GM19025 (cell line): ENCODE measurements around the gene SSU72.
"Not testable (repeated sequence)": the region's sequence is repeated elsewhere in the genome, so short reads cannot be mapped to it uniquely, and the experiment has no call there.

Source experiments
- ATAC-seq: cut with Tn5 transposase; IDR thresholded peaks from one replicate; pipeline ENCODE4 v1.9.1; 2021; ENCODE audit warnings: mild to moderate bottlenecking, low read depth, moderate library complexity; ENCODE audit not compliant: unreplicated experiment

The SSU72 gene

DNA sequence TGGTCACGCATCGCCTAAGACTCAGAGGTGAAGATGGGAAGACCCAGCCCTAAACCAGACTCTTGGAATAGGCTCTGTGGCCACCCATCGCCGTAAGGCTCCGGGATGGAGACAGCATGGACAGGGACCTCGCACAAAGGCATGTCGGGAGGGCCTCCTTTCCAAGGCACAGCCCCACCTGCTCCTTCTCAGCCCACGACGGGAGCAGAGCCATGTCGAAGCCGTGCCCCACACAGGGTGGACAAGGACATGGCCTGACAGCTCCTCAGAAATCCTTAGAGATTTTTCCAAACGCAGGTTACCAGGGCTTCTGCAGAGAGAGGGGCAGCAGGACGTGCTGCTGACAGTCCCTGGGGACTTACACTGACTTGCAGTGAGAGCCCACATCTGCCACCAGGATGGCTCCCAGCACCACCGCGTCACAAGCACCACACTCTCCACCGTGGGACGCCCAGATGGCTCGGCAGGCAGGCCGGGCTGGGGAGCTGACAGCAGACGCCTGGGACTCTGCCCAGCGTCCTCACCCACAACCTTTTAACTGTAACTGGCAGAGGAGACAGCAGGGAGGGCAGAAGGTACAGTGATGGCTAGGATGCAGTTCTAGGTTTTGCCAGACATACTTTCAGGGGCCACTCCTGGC lies 12.0 kb downstream of the SSU72 start:
- ATAC-seq, result no peak

DNA sequence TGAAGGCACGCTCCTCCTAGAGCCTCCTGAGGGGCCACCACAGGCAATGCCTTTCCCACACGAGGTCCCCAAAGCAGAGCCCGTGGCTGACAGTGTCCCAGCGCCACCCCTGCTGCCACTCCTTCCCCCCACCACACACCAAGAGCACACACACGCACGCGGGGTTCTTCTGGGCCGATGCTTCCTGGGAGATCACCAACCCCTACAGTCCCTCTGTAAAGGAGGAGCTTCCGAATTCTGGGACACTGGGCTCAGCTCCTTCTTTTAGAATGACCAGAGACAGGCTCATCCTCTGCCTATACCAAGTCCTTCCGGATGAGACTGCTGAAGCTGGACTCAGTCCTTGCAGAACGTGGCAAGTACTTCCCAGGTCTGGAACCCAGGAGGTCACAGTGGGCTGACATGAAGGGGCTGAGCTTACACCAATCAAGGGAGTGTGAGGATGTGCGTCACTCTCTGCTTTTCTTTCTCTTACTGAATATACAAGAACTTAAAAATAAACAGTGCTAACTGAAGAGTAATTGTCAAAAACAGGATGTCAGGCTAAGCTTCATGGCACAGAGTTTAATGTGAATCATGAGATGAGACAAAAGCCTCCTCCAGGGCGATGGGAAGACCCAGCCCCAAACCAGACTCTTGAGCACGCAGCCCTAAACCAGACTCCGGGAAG lies 12.7 kb downstream of the SSU72 start:
- ATAC-seq, result no peak

DNA sequence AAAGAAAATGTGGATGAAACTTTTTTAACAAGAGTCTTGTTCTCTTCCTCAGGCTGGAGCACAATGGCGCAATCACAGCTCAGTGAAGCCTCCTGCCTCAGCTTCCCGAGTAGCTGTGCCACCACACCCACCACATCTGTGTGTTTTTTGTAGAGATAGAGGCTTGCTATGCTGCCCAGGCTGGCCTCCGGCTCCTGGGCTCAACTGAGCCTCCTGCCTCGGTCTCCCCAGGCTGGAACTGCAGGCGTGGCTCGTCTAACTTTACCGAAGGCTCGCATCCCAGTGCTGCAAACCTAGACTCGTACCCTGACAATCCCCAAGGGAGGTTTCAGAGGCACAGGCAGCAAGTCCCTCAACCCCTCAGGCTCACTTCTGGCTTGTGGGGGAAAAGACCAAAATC lies 14.5 kb downstream of the SSU72 start:
- ATAC-seq, result no peak

DNA sequence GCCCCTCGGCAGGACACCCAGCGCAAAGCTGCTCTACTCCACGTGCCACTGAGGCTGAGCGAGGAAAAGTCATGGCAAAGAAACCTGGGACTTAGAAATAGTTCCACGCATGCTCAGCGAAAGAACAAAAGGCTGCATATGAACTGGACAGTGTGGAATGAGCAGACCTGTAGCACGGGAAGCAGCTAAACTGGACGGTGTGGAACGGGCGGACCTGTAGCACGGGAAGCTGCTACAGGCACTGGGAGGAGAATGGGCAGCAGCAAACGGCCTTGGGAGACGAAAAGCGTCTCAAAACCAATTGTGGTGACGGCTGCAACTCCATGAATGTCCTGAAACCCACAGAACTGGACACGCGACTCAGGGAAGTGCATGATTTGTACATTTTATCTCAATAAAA lies 15.6 kb downstream of the SSU72 start:
- no peak for ATAC-seq

DNA sequence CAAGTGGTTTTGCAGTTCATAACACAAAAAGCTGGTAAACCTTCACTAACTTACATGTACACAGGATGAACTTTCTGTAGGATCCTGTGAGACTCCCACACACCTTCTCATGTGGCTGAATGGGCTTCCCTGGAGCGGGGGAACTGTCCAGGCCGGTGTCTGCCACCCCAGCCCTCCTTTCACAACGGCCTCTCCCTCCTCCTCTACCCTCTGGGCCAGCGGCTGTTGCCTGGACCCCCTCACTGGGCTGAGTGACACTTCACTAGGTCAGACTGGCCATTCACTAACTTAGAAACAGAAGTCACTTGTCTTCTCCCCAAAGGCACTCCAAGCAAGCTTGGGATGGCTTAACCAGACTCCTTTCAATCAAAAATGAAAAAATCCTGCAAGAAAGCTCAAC lies 16.1 kb downstream of the SSU72 start:
- no peak for ATAC-seq

DNA sequence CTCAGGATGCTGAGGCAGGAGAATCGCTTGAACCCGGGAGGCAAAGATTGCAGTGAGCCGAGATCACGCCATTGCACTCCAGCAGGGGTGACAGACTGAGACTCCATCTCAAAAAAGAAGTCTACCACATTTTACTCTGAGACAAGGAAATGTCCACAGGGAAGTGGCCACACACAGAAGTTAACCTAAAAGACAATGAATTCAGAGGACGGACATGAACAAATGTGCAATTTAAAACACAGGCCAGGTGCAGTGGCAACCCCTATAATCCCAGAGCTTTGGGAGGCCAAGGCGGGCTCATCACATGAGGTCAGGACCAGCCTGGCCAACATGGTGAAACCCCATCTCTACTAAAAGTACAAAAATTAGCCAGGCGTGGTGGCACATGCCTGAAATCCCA lies 17.0 kb downstream of the SSU72 start:
- not testable (repeated sequence) for ATAC-seq

DNA sequence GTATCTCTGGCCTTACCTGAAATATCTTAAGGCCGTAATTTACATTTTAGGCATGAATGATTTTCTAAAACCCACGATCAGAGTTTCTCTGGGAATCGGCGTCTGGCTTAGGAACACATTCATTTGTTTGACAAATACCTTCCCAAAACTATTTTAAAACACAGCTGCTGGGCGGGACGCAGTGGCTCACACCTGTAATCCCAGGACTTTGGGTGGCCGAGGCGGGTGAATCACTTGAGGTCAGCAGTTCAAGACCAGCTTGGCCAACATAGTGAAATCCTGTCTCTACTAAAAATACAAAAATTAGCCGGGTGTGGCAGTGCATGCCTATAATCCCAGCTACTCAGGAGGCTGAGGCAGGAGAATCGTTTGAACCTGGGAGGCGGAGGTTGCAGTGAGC lies 17.7 kb downstream of the SSU72 start:
- not testable (repeated sequence) for ATAC-seq

DNA sequence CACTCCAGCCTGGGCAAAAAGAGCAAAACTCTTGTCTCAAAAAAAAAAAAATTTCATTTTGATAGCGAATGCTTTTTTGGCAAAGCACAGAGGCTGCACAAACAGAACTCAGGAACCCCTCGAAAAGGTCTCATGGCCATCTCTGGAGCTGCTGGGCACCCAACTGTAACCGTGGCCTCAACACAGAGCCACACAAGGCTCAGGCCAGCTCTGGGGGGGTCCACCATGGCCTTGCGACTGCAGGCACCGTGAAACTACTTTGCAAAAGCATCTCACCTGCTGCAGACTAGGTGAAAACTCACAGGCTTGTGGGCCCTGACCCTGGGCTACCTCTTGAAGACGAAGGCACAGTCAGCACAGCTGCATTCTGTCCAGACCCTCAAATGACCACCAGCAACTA lies 18.2 kb downstream of the SSU72 start:
- ATAC-seq, result no peak

DNA sequence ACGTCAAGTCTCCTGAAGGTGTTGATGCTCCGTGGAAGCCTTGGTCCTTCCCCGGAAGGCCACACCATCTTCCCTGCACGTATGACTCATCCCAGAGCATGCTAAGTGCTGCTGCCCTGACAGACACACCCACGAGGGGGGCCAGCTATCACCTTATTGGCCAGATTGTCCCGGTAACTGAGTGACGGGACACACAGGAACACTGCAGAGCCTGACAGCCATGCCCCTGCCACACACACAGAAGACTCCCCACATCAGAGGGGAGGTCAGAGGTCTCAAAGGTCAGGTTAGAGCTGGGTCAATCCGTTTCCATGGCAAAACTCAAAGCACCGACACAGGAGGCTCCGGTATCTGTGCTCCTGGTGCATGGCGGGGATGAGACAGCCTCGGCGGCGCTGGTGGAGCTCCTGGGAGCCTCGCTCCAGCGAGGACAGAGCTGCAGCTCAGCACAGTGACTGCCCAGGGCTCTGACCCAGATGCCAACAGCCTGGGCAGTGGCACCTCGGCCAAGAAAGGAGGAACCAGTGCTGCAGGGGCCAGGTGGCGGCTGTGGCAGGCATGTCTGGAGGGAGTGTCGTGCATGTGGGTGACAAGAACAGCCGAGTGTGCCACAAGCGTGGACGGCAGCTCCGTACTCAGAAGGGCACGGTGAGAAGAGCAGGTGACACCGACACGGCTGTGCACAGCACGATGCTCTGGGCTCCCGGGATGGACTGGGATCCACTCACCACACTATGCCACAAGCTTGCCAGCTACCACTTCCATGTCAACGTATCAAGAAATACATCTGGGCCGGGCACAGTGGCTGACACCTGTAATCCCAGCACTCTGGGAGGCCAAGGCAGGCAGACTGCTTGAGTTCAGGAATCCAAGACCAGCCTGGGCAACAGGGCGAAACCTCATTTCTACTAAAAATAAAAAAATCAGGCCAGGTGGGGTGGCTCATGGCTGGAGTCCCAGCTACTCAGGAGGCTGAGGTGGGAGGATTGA lies 19.4 kb downstream of the SSU72 start:
- ATAC-seq, result no peak

DNA sequence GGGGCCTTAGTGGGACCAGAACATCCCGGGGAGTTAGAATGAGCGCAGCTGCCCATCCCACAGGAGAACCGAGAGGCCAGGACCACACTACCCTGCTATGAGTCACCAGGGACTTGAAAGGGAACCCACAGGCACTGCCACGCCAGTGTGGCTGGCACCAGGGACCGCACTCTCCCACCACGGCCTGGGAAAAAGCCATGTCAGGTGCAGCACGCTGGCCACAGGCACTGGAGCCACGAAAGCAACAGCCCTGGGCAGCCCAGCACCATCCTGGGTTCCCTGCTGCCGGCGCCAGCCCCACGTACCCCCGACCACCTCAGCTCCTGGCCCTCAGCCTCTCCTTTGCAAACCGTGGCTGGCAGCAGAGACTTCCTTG lies 20.1 kb downstream of the SSU72 start:
- no peak for ATAC-seq

DNA sequence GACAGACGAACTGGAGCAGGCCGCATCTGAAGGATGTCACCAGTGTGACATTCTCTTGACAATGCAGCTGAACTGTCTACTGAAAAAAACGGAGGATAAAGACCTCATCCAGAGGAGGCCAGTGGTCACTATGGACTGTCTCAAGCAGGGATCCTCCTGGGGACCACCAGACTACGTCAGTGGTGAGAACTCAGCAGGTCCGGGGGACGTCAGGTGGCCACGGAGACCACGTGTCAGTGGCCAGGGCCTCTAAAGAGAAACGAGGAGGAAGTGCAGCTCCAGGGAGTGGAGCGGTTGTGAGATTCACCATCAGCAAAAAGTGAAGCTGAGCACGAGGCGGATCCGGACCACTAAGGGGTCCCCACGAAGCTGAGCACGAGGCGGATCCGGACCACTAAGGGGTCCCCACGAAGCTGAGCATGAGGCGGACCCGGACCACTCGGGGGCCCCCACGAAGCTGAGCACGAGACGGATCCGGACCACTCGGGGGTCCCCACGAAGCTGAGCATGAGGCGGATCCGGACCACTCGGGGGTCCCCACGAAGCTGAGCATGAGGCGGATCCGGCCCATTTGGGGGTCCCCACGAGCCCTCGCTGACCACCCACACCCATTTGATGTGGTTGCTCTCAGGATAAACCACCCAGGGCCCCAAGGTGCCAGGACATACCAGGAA lies 20.7 kb downstream of the SSU72 start:
- no peak for ATAC-seq

DNA sequence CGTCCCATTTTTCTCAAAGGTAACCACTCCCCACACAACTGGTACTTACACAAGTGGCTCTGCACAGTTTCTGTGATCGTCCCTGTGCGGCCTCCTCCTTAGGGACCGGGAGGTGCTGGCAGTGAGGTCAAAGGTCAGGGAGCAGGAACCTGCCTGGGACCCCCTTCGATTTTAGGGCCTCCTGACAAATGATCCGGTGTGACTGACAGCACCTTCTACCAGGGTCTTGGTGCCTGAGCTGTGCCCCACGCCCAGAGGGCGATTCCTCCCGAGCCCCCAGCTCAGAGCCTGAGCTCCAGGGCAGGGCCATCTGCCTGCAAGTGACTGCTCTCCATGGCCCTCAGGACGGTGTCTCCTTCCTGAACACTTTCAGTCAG lies 22.4 kb downstream of the SSU72 start:
- no peak for ATAC-seq

DNA sequence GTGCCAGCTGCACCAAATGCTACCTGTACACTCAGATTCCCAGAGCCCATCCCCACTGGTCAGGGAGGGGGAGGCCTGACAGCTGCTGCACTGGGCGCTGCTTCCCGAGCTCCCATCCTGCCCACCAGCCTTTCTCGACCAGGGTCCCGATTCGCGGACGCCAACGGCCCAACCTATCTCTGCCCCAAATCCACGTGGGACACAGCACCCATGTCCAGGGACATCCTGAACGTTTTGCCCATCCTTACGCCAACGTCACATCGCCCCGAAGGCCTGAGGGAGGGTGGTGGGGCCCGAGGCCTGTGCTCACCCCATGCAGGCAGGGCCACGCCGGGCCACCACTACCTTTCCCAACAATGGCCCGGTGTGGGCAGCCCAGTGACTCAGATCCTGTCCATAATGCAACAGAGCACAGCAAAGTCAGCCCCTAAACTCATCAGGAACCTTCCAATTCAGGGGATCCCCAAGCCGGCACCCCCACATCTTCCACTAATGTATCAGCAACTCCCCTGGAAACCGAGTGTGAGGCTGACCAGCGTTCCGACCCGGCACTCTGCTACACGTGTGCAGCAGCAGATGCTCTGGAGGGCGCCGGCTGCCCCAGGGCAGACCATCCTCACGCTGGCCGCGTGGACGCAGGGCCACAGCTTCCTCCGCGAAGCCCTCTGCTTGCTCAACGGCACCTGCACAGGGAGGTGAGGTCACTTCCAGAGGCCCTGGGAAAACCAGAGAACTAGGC lies 23.0 kb downstream of the SSU72 start:
- ATAC-seq, result no peak

DNA sequence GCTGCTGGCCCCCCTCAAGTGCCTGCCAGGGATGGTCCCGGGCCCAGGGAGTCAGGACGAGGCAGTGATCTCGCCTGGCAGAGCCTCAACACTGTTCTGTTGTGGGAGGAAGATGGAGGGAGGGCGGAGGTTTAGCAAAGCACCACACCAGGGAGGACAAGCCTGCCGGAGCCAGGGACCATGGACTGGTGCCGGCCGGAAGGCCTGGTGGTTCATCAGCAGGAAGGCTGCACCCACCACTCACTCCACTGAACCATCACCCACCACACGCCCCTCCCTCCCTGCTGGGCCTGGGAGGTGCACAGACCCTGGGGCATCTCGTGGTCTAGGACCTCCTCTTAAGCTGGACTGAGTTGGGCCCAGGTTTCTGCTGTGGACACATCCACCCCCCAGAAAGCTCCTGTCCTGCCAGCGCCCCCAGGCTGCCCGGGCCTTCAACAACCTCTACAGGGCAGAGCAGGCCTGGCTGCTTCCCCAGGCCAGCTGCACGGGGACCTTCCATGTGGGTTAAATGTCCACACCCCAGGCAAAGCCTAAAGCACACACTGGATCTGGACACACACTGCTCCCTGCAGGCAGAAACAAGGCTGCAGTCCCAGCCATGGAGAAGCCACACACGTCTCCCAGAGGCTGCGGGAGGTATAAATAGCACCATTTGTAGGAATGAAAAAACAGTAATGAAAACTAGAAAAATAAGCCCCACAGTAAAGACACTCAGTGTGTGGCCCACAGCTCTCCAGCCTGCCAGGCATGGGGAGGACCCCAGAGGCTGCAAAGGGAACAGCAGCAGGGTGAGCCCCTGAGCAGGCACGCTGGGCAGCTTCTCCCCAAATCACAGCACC lies 23.9 kb downstream of the SSU72 start:
- ATAC-seq, result no peak

DNA sequence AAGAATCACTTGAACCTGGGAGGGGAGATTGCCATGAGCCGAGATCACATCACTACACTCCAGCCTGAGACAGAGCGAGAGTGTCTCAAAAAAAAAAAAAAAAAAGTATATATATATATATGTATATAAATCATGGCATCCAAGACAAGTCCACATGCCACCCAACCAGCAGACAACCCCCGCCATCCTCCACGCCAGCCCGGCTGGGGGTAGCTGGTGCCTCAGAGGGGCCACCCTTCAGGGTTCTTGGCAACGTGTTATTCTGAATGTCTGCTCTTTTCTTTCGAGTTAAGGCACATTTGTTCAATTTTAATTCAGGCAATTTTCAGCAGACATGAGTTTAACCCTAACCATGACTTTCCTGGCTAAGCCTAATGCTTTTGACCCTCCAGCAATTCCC lies 24.6 kb downstream of the SSU72 start:
- no peak for ATAC-seq

DNA sequence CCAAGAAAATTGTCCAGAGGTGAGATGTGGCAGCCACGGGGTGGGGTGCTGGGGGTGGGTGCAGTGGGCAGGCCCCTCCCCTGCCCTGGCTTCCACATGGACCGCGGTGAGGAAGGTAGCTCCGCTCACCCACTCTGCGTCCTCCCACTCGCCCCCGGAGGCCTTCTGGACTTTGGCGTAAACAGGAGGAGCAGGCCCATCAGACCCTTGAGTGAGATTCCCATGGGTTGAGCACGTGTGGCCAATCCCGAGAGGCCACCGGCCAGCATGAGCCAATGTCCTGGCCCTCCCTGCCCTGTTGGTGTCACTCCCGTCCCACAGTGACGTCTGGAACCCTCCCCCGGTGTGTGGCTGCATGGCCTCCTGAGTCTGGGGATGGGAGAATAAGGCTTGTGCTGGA lies 26.1 kb downstream of the SSU72 start:
- ATAC-seq, result no peak

DNA sequence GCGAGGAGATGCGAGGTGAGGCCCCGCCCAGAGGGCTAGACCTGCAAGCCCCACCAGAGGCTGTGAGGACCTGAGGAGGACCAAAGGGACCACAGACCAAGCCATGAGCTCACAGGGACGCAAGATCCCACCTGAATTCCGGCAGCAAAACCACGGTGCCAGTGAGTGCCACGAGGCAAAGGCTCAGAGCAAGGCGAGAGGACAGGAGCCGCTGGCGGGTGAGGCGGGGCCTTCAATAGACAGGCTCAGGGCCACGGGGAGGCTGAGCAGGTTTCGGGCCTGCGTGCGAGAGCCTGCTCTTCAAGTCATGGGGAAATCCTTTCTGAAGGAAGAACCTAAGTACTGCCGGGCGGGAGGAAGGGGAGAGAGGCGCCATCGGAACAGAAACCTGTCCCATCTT lies 27.2 kb downstream of the SSU72 start:
- no peak for ATAC-seq

DNA sequence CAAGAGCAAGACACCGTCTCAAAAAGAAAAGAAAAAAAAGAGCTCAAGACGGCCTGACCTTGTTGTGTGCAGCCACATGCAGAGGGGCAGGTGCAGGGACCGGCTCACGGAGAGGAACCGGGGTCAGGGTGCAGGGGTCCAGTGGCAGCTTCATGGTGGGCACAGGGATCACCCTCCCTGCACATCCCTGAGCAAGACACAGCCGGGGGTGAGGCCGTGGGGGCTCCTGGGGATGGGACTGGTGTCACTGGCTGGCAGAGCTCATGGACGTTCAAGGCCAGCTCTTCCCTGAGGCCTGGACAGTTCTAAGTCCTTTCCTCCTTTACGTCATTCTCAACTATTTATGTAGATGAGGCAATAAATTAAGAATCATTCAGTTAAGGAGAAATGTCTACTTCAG lies 27.7 kb downstream of the SSU72 start:
- ATAC-seq, result no peak

DNA sequence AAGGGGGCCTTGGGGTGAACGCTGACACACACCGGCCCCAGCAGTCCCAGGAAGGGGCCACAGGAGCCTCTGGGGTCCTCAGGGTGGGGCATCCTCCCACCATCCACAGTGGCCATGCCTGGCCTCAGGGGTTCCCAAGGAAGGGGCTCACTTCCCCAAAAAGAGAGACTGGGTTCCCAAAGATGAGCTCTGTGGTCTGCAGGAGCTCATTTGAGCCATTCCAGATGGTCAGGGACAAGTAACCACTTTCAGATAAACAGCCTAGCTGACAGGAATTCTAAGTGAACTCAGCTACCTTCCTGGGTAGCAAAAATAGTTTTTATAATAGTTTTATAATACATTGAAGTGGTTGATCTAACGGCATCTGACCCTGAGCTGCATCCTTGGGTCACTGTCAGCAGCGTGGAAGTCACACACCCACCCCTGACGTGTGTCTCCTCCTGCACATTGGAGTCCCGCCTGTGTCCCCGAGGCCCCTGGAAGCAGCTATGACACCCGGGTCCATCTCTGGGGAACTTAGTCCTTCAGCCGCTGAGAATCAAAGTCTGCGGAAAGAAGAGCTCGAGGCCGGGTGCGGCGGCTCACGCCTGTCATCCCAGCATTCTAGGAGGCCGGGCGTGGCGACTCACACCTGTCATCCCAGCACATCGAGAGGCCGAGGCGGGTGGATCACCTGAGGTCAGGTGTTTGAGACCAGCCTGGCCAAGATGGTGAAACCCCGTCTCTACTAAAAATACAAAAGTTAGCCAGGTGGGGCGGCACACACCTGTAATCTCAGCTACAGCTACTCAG lies 28.5 kb downstream of the SSU72 start:
- no peak for ATAC-seq
